KMS-11 (cell line): Measurements from ENCODE around the gene SLC66A2.

ENCODE experiments used
- H2AFZ ChIP-seq: fragments of 200-600 bp; sonication (generic); 2 replicates; pipeline ENCODE4 v1.6.1; 2016; ENCODE audit warnings: antibody characterized with exemption, mixed run types, low read depth
- H3K27ac ChIP-seq: fragments of 200-600 bp; sonication (generic); 2 replicates; pipeline ENCODE4 v1.6.1; 2016; ENCODE audit warnings: mild to moderate bottlenecking, mixed run types
- H3K27me3 ChIP-seq: fragments of 200-600 bp; sonication (generic); 2 replicates; pipeline ENCODE4 v1.6.1; 2017; ENCODE audit warnings: mild to moderate bottlenecking, low read depth, mixed run types, moderate library complexity; ENCODE audit not compliant: insufficient read depth
- H3K36me3 ChIP-seq: fragments of 200-600 bp; sonication (generic); 2 replicates; pipeline ENCODE4 v1.6.1; 2017; ENCODE audit warnings: mild to moderate bottlenecking, mixed run types; ENCODE audit not compliant: insufficient read depth
- H3K4me1 ChIP-seq: fragments of 200-600 bp; sonication (generic); 2 replicates; pipeline ENCODE4 v1.6.1; 2016; ENCODE audit warnings: mild to moderate bottlenecking, low read depth, mixed run types; ENCODE audit not compliant: poor library complexity, severe bottlenecking
- H3K4me2 ChIP-seq: fragments of 200-600 bp; sonication (generic); 2 replicates; pipeline ENCODE4 v1.7.0; 2016; ENCODE audit warnings: mild to moderate bottlenecking, mixed run types
- H3K4me3 ChIP-seq: fragments of 200-600 bp; sonication (generic); IDR thresholded peaks from 2 replicates; pipeline ENCODE4 v1.6.1; 2017; ENCODE audit warnings: low read depth, low read length, mixed read lengths; ENCODE audit not compliant: insufficient read depth
- H3K79me2 ChIP-seq: fragments of 200-600 bp; sonication (generic); 2 replicates; pipeline ENCODE4 v1.6.1; 2016; ENCODE audit warnings: low read depth, mixed run types; ENCODE audit not compliant: insufficient read depth
- H3K9ac ChIP-seq: fragments of 200-600 bp; sonication (generic); 2 replicates; pipeline ENCODE4 v1.6.1; 2016; ENCODE audit warnings: mild to moderate bottlenecking, mixed run types
- H4K20me1 ChIP-seq: fragments of 200-600 bp; sonication (generic); 2 replicates; pipeline ENCODE4 v1.6.1; 2016; ENCODE audit warnings: mild to moderate bottlenecking, mixed run types; ENCODE audit not compliant: insufficient read depth
- CTCF ChIP-seq: fragments of 200-600 bp; sonication (generic); conservative IDR thresholded peaks from 2 replicates; pipeline ENCODE4 v1.6.1; 2017; ENCODE audit warnings: low read depth, mild to moderate bottlenecking, antibody characterized with exemption, low read length, moderate library complexity, mixed read lengths

SLC66A2 gene

DNA sequence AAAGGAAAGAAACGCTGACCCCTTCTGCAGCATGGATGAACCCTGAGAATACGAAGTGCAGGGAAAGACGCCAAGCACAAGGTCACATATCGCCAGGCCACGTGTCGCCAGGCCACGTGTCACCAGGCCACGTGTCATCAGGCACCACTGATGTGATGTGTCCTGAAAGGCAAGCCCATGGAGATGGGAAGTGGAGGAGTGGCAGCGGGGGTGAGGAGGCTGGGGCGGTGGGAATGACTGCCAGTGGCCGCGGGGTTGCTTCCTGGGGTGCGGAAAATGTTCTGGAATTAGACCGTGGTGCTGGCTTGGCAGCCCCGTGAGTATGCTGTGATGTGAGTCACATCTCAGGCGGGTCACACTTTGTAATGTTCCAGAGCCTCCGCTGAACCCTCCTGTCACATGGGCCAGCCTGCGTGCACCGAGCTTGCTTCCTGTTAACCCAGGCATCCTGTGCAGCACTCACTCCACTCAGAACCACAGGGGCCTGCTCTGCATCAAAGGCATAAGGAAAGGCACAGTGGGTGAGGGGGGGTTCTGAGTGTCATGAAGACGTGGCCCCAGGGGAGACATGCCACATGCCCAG lies 39.0 kb downstream of the SLC66A2 start:
- Histone ChIP-seq H3K4me2 (no peak overlapping the region), H2AFZ (no peak overlapping the region), H3K79me2 (no peaks in the 10 kb centered on the region), H3K4me1 (no peaks in the 10 kb centered on the region), H3K4me3 (no peak overlapping the region), H3K9ac (no peak overlapping the region), H3K36me3 (no peaks in the 10 kb centered on the region), H3K27ac (no peak overlapping the region), H3K27me3 (no peaks in the 10 kb centered on the region), H4K20me1 (no peaks in the 10 kb centered on the region)
- TF ChIP-seq CTCF: no peak

DNA sequence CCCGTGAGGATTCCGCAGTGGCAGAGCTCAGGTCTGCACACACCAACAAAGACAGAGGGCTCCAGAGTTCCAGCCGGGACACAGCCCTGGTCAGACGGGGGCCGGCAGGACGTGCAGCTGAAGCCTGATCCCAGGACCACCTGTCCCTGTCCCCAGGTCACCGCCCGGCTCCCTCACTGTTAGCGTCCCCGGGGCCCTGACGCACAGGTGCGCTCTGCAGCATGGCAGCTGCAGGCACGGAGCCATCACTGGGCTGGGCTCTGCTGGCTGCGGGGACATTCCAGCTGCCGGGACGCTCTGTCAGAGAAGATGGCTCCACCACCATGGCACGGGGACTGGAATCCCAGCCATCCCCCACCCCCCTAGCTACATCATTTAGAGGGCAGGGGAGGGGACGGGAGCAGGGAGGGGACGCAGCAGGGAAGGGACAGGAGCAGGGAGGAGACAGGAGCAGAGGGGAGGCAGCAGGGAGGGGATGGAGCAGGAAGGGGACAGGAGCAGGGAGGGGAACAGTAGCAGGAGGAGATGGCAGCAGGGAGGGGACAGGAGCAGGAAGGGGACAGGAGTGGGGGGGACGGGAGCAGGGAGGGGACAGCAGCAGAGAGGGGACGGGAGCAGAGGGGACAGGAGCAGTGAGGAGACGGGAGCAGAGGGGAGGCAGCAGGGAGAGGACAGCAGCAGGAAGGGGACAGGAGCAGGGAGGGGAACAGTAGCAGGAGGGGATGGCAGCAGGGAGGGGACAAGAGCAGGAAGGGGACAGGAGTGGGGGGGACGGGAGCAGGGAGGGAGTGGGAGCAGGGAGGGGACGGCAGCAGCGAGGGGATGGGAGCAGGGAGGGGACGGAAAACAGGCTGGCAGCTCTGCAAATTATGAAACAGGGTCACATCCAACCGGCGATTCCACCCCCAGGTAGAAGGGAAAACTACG lies 39.8 kb downstream of the SLC66A2 start:
- H3K36me3 ChIP-seq: no peaks in the 10 kb centered on the region
- no peak overlapping the region for H3K4me3 ChIP-seq
- no peak overlapping the region for H2AFZ ChIP-seq
- H4K20me1 ChIP-seq: no peaks in the 10 kb centered on the region
- H3K4me2 ChIP-seq: no peak overlapping the region
- no peaks in the 10 kb centered on the region for H3K79me2 ChIP-seq
- H3K27ac ChIP-seq: no peak overlapping the region
- H3K27me3 ChIP-seq: no peaks in the 10 kb centered on the region
- no peaks in the 10 kb centered on the region for H3K4me1 ChIP-seq
- TF ChIP-seq CTCF: no peak
- H3K9ac ChIP-seq: no peak overlapping the region

DNA sequence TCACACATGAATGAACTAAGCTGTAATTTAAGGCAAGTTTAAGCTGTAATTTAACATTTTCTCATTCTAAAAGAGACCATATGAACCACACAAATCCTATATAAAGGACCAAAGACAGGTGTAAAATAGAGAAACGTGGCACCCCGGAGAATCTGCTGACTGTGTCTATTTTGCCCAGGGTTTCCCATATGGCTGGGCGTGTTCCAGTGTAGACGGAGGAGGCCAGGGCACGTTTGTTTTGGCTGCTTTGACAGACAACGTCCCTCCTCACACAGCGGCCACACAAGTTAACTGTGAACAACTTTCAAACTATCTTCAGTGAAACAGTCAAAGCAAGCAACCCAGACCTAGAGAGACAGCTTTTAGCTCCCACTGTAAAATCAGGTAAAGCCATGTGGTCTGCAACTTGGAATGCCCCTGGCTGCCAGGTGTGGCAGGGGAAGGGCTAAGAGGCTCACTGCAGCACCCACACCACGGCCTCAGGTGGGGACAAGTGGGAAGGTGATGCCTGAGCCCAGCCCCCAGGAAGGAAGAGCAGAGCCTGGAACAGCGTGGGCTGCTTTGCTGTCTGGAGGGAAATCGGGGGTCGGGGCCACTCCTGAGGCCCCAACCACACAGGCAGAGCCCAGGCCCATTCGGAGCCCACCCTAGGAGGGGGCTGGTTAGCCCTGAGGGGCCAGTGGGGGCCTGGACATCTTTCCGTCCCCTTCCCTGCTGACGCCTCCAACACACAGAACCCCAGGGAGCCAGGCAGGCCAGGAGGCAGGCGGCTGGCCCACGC lies 40.7 kb downstream of the SLC66A2 start:
- Histone ChIP-seq H3K4me1 (no peaks in the 10 kb centered on the region), H3K9ac (no peak overlapping the region), H3K79me2 (no peaks in the 10 kb centered on the region), H3K4me3 (no peak overlapping the region), H3K4me2 (no peak overlapping the region), H3K27ac (no peak overlapping the region), H3K36me3 (no peaks in the 10 kb centered on the region), H2AFZ (no peak overlapping the region), H4K20me1 (no peaks in the 10 kb centered on the region), H3K27me3 (no peaks in the 10 kb centered on the region)
- no peak for TF ChIP-seq CTCF

GRCh38 chr18:79906706-79907105 lies 44.7 kb downstream of the SLC66A2 start:
- Histone ChIP-seq H3K79me2 (no peaks in the 10 kb centered on the region), H3K27me3 (no peaks in the 10 kb centered on the region), H2AFZ (no peak overlapping the region), H3K4me2 (no peak overlapping the region), H3K4me3 (no peak overlapping the region), H3K4me1 (no peaks in the 10 kb centered on the region), H4K20me1 (no peaks in the 10 kb centered on the region), H3K36me3 (no peaks in the 10 kb centered on the region), H3K9ac (no peak overlapping the region), H3K27ac (no peak overlapping the region)
- TF ChIP-seq CTCF: no peak
